ENCODE results near the gene AHSP.

- TF ChIP-seq POLR2A (IDR thresholded peaks at IDR 0.05) (no peak), CTCF (IDR thresholded peaks at IDR 0.05) (no peak)
Observed at GRCh38 chr16:31498493-31498892, 29.2 kb upstream of the AHSP start.

All from ovary (tissue), 3 donors.